ENCODE measurements around the gene PCDHA8.
"Not testable (repeated sequence)": the region's sequence is repeated elsewhere in the genome, so short reads cannot be mapped to it uniquely, and the experiment has no call there.

PCDHA8 gene

DNA sequence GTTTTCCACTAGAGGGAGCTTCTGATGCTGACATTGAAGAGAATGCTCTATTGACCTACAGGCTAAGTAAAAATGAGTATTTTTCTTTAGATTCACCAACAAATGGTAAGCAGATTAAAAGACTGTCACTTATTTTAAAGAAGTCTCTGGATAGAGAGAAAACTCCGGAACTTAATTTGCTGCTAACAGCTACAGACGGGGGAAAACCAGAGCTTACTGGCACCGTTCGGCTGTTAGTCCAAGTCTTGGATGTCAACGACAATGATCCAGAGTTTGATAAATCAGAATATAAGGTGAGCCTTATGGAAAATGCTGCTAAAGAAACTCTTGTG lies 28.5 kb downstream of the PCDHA8 start:
- DNase-seq (ENCODE audit: low spot score), result no peak

- DNase-seq (ENCODE audit: low spot score), result no peak
These were observed 29.5 kb downstream of the PCDHA8 start for GRCh38 chr5:140870221-140871201.

DNA sequence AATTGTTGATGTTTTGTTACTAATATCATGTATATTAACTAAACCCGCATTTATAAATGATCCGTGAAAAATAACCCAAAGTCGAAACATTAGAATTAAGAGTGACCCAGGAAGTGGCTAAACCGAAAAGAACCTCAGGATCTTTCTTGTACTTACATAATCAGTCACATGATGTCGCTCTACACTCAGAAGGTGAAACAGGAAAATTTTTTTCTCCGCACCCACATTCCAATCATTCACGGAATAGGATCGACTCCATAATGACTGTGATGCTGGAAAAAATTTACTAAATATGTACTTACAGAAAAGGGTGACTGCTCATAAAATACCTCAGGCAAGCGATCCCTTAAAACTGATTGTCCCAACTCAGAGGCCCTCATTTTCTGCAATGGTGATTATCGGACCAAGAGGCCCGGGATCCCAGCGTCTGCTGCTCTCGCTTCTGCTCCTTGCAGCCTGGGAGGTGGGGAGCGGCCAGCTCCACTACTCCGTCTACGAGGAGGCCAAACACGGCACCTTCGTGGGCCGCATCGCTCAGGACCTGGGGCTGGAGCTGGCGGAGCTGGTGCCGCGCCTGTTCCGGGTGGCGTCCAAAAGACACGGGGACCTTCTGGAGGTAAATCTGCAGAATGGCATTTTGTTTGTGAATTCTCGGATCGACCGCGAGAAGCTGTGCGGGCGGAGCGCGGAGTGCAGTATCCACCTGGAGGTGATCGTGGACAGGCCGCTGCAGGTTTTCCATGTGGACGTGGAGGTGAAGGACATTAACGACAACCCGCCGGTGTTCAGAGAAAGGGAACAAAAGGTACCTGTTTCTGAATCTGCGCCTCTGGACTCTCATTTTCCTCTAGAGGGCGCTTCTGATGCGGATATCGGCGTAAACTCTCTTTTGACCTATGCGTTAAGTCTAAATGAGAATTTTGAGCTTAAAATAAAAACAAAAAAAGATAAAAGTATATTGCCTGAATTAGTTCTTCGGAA lies 34.4 kb downstream of the PCDHA8 start, which contains the start of gene PCDHA12:
Gene PCDHA12 (plus strand): TSS at position 224 of the 981 bp plus-strand sequence. CDS start 165 bp downstream, at position 389.
- no peak for DNase-seq (ENCODE audit: low spot score)

DNA sequence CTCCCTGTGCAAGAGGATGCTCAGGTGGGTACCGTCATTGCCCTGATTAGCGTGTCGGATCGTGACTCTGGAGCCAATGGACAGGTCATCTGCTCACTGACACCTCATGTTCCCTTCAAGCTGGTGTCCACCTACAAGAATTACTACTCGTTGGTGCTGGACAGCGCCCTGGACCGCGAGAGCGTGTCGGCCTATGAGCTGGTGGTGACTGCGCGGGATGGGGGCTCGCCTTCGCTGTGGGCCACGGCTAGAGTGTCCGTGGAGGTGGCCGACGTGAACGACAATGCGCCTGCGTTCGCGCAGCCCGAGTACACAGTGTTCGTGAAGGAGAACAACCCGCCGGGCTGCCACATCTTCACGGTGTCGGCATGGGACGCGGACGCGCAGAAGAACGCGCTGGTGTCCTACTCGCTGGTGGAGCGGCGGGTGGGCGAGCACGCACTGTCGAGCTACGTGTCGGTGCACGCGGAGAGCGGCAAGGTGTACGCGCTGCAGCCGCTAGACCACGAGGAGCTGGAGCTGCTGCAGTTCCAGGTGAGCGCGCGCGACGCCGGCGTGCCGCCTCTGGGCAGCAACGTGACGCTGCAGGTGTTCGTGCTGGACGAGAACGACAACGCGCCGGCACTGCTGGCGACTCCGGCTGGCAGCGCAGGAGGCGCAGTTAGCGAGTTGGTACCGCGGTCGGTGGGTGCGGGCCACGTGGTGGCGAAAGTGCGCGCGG lies 35.7 kb downstream of the PCDHA8 start:
- not testable (repeated sequence) for DNase-seq (ENCODE audit: low spot score)

DNA sequence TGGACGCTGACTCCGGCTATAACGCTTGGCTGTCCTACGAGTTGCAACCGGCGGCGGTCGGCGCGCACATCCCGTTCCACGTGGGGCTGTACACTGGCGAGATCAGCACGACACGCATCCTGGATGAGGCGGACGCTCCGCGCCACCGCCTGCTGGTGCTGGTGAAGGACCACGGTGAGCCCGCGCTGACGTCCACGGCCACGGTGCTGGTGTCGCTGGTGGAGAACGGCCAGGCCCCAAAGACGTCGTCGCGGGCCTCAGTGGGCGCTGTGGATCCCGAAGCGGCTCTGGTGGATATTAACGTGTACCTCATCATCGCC lies 36.2 kb downstream of the PCDHA8 start:
- DNase-seq (ENCODE audit: low spot score), result no peak

DNA sequence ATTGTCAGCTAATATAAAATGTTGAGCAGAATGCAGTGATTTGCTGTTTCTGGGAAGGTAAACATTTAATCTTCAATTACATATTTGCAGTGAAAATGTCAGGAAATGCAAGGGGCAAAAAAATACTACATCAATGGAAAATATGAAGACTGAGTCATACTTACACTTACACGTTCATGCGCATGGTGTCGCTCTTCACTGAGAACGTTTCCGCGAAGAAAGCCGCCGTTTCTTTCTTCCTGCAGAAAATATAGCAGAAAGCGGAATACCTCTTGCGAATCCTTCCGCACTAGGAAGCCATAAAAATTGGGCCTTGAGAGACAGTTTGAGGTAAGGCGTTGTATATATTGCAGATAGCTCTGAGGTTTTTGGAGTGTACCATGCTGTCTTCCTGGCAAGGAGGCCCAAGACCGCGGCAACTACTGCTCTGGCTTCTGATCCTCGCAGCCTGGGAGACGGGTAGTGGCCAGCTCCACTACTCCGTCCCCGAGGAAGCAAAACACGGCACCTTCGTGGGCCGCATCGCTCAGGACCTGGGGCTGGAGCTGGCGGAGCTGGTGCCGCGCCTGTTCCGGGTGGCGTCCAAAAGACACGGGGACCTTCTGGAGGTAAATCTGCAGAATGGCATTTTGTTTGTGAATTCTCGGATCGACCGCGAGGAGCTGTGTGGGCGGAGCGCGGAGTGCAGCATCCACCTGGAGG lies 41.1 kb downstream of the PCDHA8 start, which contains the start of gene PCDHA13:
Gene PCDHA13 (plus strand): TSS at position 236 of the 702 bp plus-strand sequence. CDS start 145 bp downstream, at position 381.
- DNase-seq (ENCODE audit: low spot score), result no peak

DNA sequence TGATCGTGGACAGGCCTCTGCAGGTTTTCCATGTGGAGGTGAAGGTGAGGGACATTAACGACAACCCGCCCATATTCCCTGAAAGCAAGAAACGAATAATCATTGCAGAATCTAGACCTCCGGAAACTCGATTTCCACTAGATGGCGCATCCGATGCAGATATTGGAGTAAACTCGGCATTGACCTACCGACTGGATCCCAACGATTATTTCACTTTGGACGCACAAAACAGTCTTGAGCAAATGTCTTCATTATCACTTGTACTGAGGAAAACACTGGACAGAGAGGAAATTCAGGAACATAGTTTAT lies 41.6 kb downstream of the PCDHA8 start:
- peak; percentile 15 for DNase-seq (ENCODE audit: low spot score)

DNA sequence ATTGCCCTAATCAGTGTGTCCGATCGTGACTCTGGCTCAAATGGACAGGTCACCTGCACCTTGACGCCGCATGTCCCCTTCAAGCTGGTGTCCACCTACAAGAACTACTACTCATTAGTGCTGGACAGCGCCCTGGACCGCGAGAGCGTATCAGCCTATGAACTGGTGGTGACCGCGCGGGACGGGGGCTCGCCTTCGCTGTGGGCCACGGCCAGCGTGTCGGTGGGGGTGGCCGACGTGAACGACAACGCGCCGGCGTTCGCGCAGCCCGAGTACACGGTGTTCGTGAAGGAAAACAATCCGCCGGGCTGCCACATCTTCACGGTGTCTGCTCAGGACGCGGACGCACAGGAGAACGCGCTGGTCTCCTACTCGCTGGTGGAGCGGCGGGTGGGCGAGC lies 42.4 kb downstream of the PCDHA8 start:
- DNase-seq (ENCODE audit: low spot score), result no peak

- DNase-seq (ENCODE audit: low spot score), result no peak
These were observed 43.1 kb downstream of the PCDHA8 start for GRCh38 chr5:140883927-140884697.

Data from SK-N-DZ (cell line).